DND-41 (cell line): ENCODE data around the gene GLT6D1.

Source experiments
- ATAC-seq: fragments of 200-7000 bp; cut with Tn5 transposase; 3 replicates; pipeline ENCODE4 v1.9.1; 2021; ENCODE audit warnings: low read depth; ENCODE audit not compliant: insufficient read depth
- DNase-seq: peaks from one replicate; pipeline ENCODE4 v3.0.0-alpha.2; 2020
- H2AFZ ChIP-seq: 2 replicates; pipeline ENCODE4 v1.6.0; 2012; ENCODE audit warnings: low read depth, low read length
- H3K27ac ChIP-seq: 2 replicates; pipeline ENCODE4 v1.5.1; 2012; ENCODE audit warnings: low read length, inconsistent platforms
- H3K27me3 ChIP-seq: fragments of 200-600 bp; sonication (generic); 2 replicates; pipeline ENCODE4 v1.6.0; 2012; ENCODE audit warnings: low read length, mild to moderate bottlenecking, inconsistent platforms; ENCODE audit not compliant: insufficient read depth, poor library complexity
- H3K36me3 ChIP-seq: 2 replicates; pipeline ENCODE4 v1.5.1; 2012; ENCODE audit warnings: low read length, inconsistent platforms; ENCODE audit not compliant: insufficient read depth
- H3K4me1 ChIP-seq: 2 replicates; pipeline ENCODE4 v1.5.1; 2012; ENCODE audit warnings: mild to moderate bottlenecking, low read length; ENCODE audit not compliant: insufficient read depth
- H3K4me2 ChIP-seq: 2 replicates; pipeline ENCODE4 v1.6.0; 2012; ENCODE audit warnings: mild to moderate bottlenecking, moderate library complexity, low read length, inconsistent platforms; ENCODE audit not compliant: insufficient read depth
- H3K4me3 ChIP-seq, 2 experiments: fragments of 200-600 bp in 1 of 2; shearing (Covaris generic) in 1 of 2; 2 replicates each; pipeline ENCODE4 v1.5.1; 2012 to 2016; ENCODE audit warnings: inconsistent platforms in 2 of 2, low read length in 2 of 2, mild to moderate bottlenecking in 2 of 2, low read depth in 1 of 2, moderate library complexity in 1 of 2
- H3K79me2 ChIP-seq: 2 replicates; pipeline ENCODE4 v1.6.0; 2012; ENCODE audit warnings: low read length, inconsistent platforms; ENCODE audit not compliant: insufficient read depth
- H3K9ac ChIP-seq: 2 replicates; pipeline ENCODE4 v1.6.0; 2012; ENCODE audit warnings: low read depth, mild to moderate bottlenecking, inconsistent platforms, low read length, moderate library complexity
- H3K9me3 ChIP-seq: 2 replicates; pipeline ENCODE4 v1.5.1; 2012; ENCODE audit warnings: low read length, moderate library complexity, mild to moderate bottlenecking, inconsistent platforms; ENCODE audit not compliant: insufficient read depth, severe bottlenecking
- H4K20me1 ChIP-seq: 2 replicates; pipeline ENCODE4 v1.6.0; 2012; ENCODE audit warnings: low read length; ENCODE audit not compliant: insufficient read depth
- CTCF ChIP-seq: IDR thresholded peaks from 2 replicates; pipeline ENCODE4 v1.5.1; 2012; ENCODE audit warnings: borderline replicate concordance, low read length, moderate library complexity, mild to moderate bottlenecking; ENCODE audit not compliant: poor library complexity, severe bottlenecking; ENCODE audit errors: extremely low read depth
- EZH2 ChIP-seq: IDR thresholded peaks from 3 replicates; pipeline ENCODE4 v1.6.1; 2012; ENCODE audit warnings: borderline replicate concordance, low read depth, mild to moderate bottlenecking, moderate library complexity, low read length, inconsistent platforms; ENCODE audit not compliant: severe bottlenecking

The GLT6D1 gene

GRCh38 chr9:135581636-135582426, 57.5 kb downstream of the GLT6D1 start:
- Histone ChIP-seq H2AFZ (no peak overlapping the region), H4K20me1 (no peaks in the 10 kb centered on the region), H3K36me3 (no peaks in the 10 kb centered on the region), H3K27ac (no peak overlapping the region), H3K4me1 (no peaks in the 10 kb centered on the region), H3K9ac (no peak overlapping the region), H3K9me3 (no peaks in the 10 kb centered on the region), H3K79me2 (no peaks in the 10 kb centered on the region), H3K4me3 (no peak overlapping the region), H3K4me2 (no peak overlapping the region), H3K27me3 (no peaks in the 10 kb centered on the region)
- TF ChIP-seq CTCF: no peak
- TF ChIP-seq EZH2: no peak
- DNase-seq (no peak), ATAC-seq (no peak)

- H3K4me2 ChIP-seq: no peak overlapping the region
- no peak for ATAC-seq
- no peak overlapping the region for H3K27ac ChIP-seq
- H3K9me3 ChIP-seq: no peaks in the 10 kb centered on the region
- H3K4me3 ChIP-seq: no peak overlapping the region
- no peaks in the 10 kb centered on the region for H4K20me1 ChIP-seq
- H3K4me1 ChIP-seq: no peaks in the 10 kb centered on the region
- H3K36me3 ChIP-seq: no peaks in the 10 kb centered on the region
- H3K27me3 ChIP-seq: no peaks in the 10 kb centered on the region
- H2AFZ ChIP-seq: no peak overlapping the region
- no peak for TF ChIP-seq EZH2
- TF ChIP-seq CTCF: no peak
- H3K9ac ChIP-seq: no peak overlapping the region
- DNase-seq: no peak
- H3K79me2 ChIP-seq: no peaks in the 10 kb centered on the region
Observed at GRCh38 chr9:135580664-135581380, 58.5 kb downstream of the GLT6D1 start.

- Histone ChIP-seq H3K36me3 (no peaks in the 10 kb centered on the region), H3K4me3 (no peak overlapping the region), H3K27me3 (no peaks in the 10 kb centered on the region), H3K9me3 (no peaks in the 10 kb centered on the region), H2AFZ (no peak overlapping the region), H4K20me1 (no peaks in the 10 kb centered on the region), H3K4me2 (no peak overlapping the region), H3K4me1 (no peaks in the 10 kb centered on the region), H3K27ac (no peak overlapping the region), H3K9ac (no peak overlapping the region), H3K79me2 (no peaks in the 10 kb centered on the region)
- no peak for DNase-seq
- no peak for ATAC-seq
- no peak for TF ChIP-seq EZH2
- TF ChIP-seq CTCF: no peak
Observed at GRCh38 chr9:135579889-135580660, 59.3 kb downstream of the GLT6D1 start.
